Calu3 (cell line): ENCODE measurements around the gene FXN. TPM values are rescaled to one million over a fixed set of nuclear protein-coding genes. Genes with fewer than 3 reads are reported as not detected.
"Not testable (repeated sequence)": the region's sequence is repeated elsewhere in the genome, so short reads cannot be mapped to it uniquely, and the experiment has no call there.

Source experiments
- BruUV-seq: library from RNA; stranded (reverse); fragments of 400-500 nt; replicated peaks from 2 replicates; lab custom pipeline; 2021; lab: Mats Ljungman, UMichigan
- CTCF ChIA-PET: fragments of 300-600 bp; sonication (Branson Sonifier 250); formaldehyde crosslinking; loops from one replicate; lab custom pipeline; 2022; ENCODE audit warnings: antibody characterized with exemption; lab: Charles Lee
- DNase-seq: peaks from one replicate; pipeline ENCODE4 v3.0.0; 2022
- H3K27ac Mint-ChIP-seq: one replicate; pipeline ENCODE4 v1.8.0; 2022; ENCODE audit warnings: mixed read lengths; ENCODE audit not compliant: unreplicated experiment
- H3K27me3 Mint-ChIP-seq: one replicate; pipeline ENCODE4 v1.8.0; 2022; ENCODE audit warnings: mixed read lengths; ENCODE audit not compliant: unreplicated experiment
- H3K36me3 Mint-ChIP-seq: one replicate; pipeline ENCODE4 v1.8.0; 2022; ENCODE audit warnings: mild to moderate bottlenecking, moderate library complexity, mixed read lengths; ENCODE audit not compliant: insufficient read depth, unreplicated experiment
- H3K4me1 Mint-ChIP-seq: one replicate; pipeline ENCODE4 v1.8.0; 2022; ENCODE audit warnings: mild to moderate bottlenecking, low read depth, mixed read lengths; ENCODE audit not compliant: unreplicated experiment
- H3K4me3 Mint-ChIP-seq: one replicate; pipeline ENCODE4 v1.8.0; 2022; ENCODE audit warnings: mild to moderate bottlenecking, low read depth, moderate library complexity, mixed read lengths; ENCODE audit not compliant: unreplicated experiment
- H3K9me3 Mint-ChIP-seq: one replicate; pipeline ENCODE4 v1.8.0; 2022; ENCODE audit warnings: low read depth, mixed read lengths; ENCODE audit not compliant: unreplicated experiment
- CTCF ChIP-seq: fragments of 200-600 bp; IDR thresholded peaks from one replicate; pipeline ENCODE4 v1.8.0; 2022; ENCODE audit warnings: antibody characterized with exemption; ENCODE audit not compliant: unreplicated experiment
- intact Hi-C: fragments of 100-400 bp; cut with micrococcal nuclease; formaldehyde crosslinking; loops from one replicate; pipeline ENCODE4 v1.10.0; 2022; ENCODE audit not compliant: unreplicated experiment
- total RNA-seq: library from RNA; stranded (reverse); gene quantifications from 2 replicates; pipeline ENCODE4 v1.2.3, GENCODE V29; 2022

FXN gene
- total RNA-seq, 1 experiment from 2014 or later: 12.9 TPM

GRCh38 chr9:69109152-69109551 lies 73.6 kb downstream of the FXN start:
- intact Hi-C loops: no loop called here
- CTCF ChIA-PET: no interaction called here

GRCh38 chr9:69112646-69113045 lies 77.1 kb downstream of the FXN start:
- CTCF ChIA-PET: interaction anchor here (0.7 kb wide), 2 partner anchors 73 to 587 kb away, joined by 3 to 5 read pairs; no protein-coding TSS in a partner anchor
- intact Hi-C loops, H3K36me3 Mint-ChIP-seq, DNase-seq, BruUV-seq, H3K4me3 Mint-ChIP-seq, H3K27ac Mint-ChIP-seq, H3K4me1 Mint-ChIP-seq, H3K27me3 Mint-ChIP-seq, H3K9me3 Mint-ChIP-seq: not testable (repeated sequence)

More at GRCh38 chr9:69109152-69109551, 73.6 kb downstream of the FXN start:
- DNase-seq: no peak
- H3K4me1 Mint-ChIP-seq: no peaks in the 10 kb centered on the region
- no peaks in the 10 kb centered on the region for H3K27me3 Mint-ChIP-seq
- no TSS peak for BruUV-seq
- H3K36me3 Mint-ChIP-seq: peaks cover 4% of the 10 kb centered on the region
- H3K9me3 Mint-ChIP-seq: no peaks in the 10 kb centered on the region
- no peak overlapping the region for H3K4me3 Mint-ChIP-seq
- no peak overlapping the region for H3K27ac Mint-ChIP-seq
- no peak for TF ChIP-seq CTCF

GRCh38 chr9:69115621-69116020 lies 80.1 kb downstream of the FXN start:
- H3K4me3 Mint-ChIP-seq: no peak overlapping the region
- intact Hi-C loops: no loop called here
- no peak overlapping the region for H3K27ac Mint-ChIP-seq
- no peaks in the 10 kb centered on the region for H3K27me3 Mint-ChIP-seq
- CTCF ChIA-PET: no interaction called here
- no peaks in the 10 kb centered on the region for H3K9me3 Mint-ChIP-seq
- TF ChIP-seq CTCF: no peak
- peaks cover 12% of the 10 kb centered on the region for H3K36me3 Mint-ChIP-seq
- no TSS peak for BruUV-seq
- H3K4me1 Mint-ChIP-seq: peaks cover 5% of the 10 kb centered on the region
- DNase-seq: no peak

GRCh38 chr9:69118656-69119055 lies 83.1 kb downstream of the FXN start:
- Mint-ChIP-seq H3K4me3 (no peak overlapping the region), H3K36me3 (peaks cover 36% of the 10 kb centered on the region), H3K4me1 (peaks cover 8% of the 10 kb centered on the region), H3K27ac (no peak overlapping the region), H3K9me3 (no peaks in the 10 kb centered on the region), H3K27me3 (no peaks in the 10 kb centered on the region)
- BruUV-seq: no TSS peak
- no peak for DNase-seq
- no peak for TF ChIP-seq CTCF
- CTCF ChIA-PET: no interaction called here
- intact Hi-C loops: no loop called here

- H3K27me3 Mint-ChIP-seq: no peaks in the 10 kb centered on the region
- CTCF ChIA-PET: interaction anchor here (0.6 to 0.7 kb wide), 3 partner anchors 13 to 672 kb away, joined by 3 to 4 read pairs (median 3); no protein-coding TSS in a partner anchor
- H3K27ac Mint-ChIP-seq: peak overlapping the region; percentile 91
Observed at GRCh38 chr9:69120380-69121154, 85.0 kb downstream of the FXN start.

More at GRCh38 chr9:69120380-69121154, 85.0 kb downstream of the FXN start:
- peak overlapping the region; percentile 80 for H3K4me3 Mint-ChIP-seq
- peaks cover 36% of the 10 kb centered on the region for H3K36me3 Mint-ChIP-seq
- TSS peak; percentile 43 for BruUV-seq
- no peaks in the 10 kb centered on the region for H3K9me3 Mint-ChIP-seq
- no peak for TF ChIP-seq CTCF
- peaks cover 8% of the 10 kb centered on the region for H3K4me1 Mint-ChIP-seq
- peak; percentile 94 for DNase-seq
- intact Hi-C loops: loop anchor here (5.0 kb wide), 2 partner anchors 62 to 68 kb away; no protein-coding TSS in a partner anchor
